ENCODE measurements around the gene RALGAPA2. TPM values are rescaled to one million over a fixed set of nuclear protein-coding genes. Genes with fewer than 3 reads are reported as not detected.

Gene RALGAPA2
- total and polyA plus RNA-seq, 2 donors (not counting 3 experiments of a cell fraction or from before 2014, with no cell fraction given): 10.0 to 46.8 TPM

- dilution Hi-C loops (cut with MboI; ENCODE audit: extremely low pct_ligation_motif_present, low sequenced_read_pairs) (no loop called here), intact Hi-C loops (cut with micrococcal nuclease) (no loop called here)
- no TSS peak for BruUV-seq (replicated peaks)
- Histone ChIP-seq H3K36me3 (ENCODE audit: control insufficient read depth in 2 of 2, extremely low read depth in 1 of 2, insufficient read depth in 2 of 2, low read length in 2 of 2) (peaks cover 0 to 5% of the 10 kb centered on the region in 2 experiments), H2AFZ (ENCODE audit: low read depth, low read length) (no peak overlapping the region), H4K20me1 (replicated peaks; ENCODE audit: control insufficient read depth, extremely low read depth, insufficient read depth, low read length) (no peaks in the 10 kb centered on the region), H3K4me3 (replicated peaks in 1 of 3; ENCODE audit: insufficient read depth in 1 of 3, low read depth in 1 of 3, low read length in 3 of 3) (no peak overlapping the region), H3K4me2 (ENCODE audit: insufficient read depth, low read length) (no peak overlapping the region), H3K79me2 (ENCODE audit: control insufficient read depth, insufficient read depth, low read length) (no peaks in the 10 kb centered on the region), H3K9me3 (replicated peaks; ENCODE audit: control insufficient read depth, insufficient read depth, low read length) (no peaks in the 10 kb centered on the region), H3K9me1 (replicated peaks; ENCODE audit: control insufficient read depth, extremely low read depth, insufficient read depth, low read length) (no peaks in the 10 kb centered on the region), H3K27ac (ENCODE audit: insufficient read depth, low read depth, low read length) (no peak overlapping the region), H3K9ac (replicated peaks; ENCODE audit: extremely low read depth, insufficient read depth, low read length) (no peak overlapping the region), H3K27me3 (ENCODE audit: control insufficient read depth in 2 of 2, insufficient read depth in 2 of 2, low read length in 2 of 2) (no peaks in the 10 kb centered on the region), H3K4me1 (ENCODE audit: control insufficient read depth, extremely low read depth, insufficient read depth, low read length) (no peaks in the 10 kb centered on the region)
- peak; percentile 12 for FAIRE-seq
- CTCF ChIA-PET: interaction anchor here (0.9 to 3.2 kb wide), 5 partner anchors 22 to 167 kb away, joined by 3 to 22 read pairs (median 3); no protein-coding TSS in a partner anchor
- POLR2A ChIA-PET: no interaction called here
- no peak for DNase-seq (ENCODE audit: low read depth, low spot score)
- TF ChIP-seq, protein P1, sequence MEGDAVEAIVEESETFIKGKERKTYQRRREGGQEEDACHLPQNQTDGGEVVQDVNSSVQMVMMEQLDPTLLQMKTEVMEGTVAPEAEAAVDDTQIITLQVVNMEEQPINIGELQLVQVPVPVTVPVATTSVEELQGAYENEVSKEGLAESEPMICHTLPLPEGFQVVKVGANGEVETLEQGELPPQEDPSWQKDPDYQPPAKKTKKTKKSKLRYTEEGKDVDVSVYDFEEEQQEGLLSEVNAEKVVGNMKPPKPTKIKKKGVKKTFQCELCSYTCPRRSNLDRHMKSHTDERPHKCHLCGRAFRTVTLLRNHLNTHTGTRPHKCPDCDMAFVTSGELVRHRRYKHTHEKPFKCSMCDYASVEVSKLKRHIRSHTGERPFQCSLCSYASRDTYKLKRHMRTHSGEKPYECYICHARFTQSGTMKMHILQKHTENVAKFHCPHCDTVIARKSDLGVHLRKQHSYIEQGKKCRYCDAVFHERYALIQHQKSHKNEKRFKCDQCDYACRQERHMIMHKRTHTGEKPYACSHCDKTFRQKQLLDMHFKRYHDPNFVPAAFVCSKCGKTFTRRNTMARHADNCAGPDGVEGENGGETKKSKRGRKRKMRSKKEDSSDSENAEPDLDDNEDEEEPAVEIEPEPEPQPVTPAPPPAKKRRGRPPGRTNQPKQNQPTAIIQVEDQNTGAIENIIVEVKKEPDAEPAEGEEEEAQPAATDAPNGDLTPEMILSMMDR (IDR thresholded peaks at IDR 0.05; ENCODE audit: extremely low read depth in 1 of 2, insufficient read depth in 1 of 2, low read depth in 1 of 2, low read length in 2 of 2): no peak
- TF ChIP-seq MYC (IDR thresholded peaks at IDR 0.05; ENCODE audit: low read depth, low read length): no peak
- TF ChIP-seq JUN (IDR thresholded peaks at IDR 0.05; ENCODE audit: borderline replicate concordance, insufficient read depth, insufficient read length, low read depth): no peak
- TF ChIP-seq POLR2AphosphoS5 (IDR thresholded peaks at IDR 0.05; ENCODE audit: insufficient read depth, low read depth, low read length): no peak
- no peak for TF ChIP-seq EZH2 (IDR thresholded peaks at IDR 0.05; ENCODE audit: borderline replicate concordance, low read depth, low read length, severe bottlenecking)
- TF ChIP-seq FOS (IDR thresholded peaks at IDR 0.05; ENCODE audit: borderline replicate concordance, insufficient read depth, low read length): no peak
- no peak for TF ChIP-seq GATA2 (IDR thresholded peaks at IDR 0.05; ENCODE audit: insufficient read depth, insufficient read length, low read depth, low read length)
- TF ChIP-seq POLR2A (IDR thresholded peaks at IDR 0.05; ENCODE audit: low read depth, low read length): no peak
- TF ChIP-seq MAX (IDR thresholded peaks at IDR 0.05; ENCODE audit: insufficient read depth, insufficient read length): no peak
Measured at GRCh38 chr20:20658123-20658522, 54.3 kb downstream of the RALGAPA2 start.

Measured in endothelial cell of umbilical vein (primary cell).